ENCODE measurements around the gene NXPE4.

GRCh38 chr11:114522818-114523217 lies 72.8 kb downstream of the NXPE4 start:
- no peak for TF ChIP-seq POLR2AphosphoS5 (IDR thresholded peaks at IDR 0.05; ENCODE audit: low read depth, low read length)
- TF ChIP-seq POLR2A (IDR thresholded peaks at IDR 0.05; ENCODE audit: low read depth, low read length) = no peak
- TF ChIP-seq TAF1 (IDR thresholded peaks at IDR 0.05; ENCODE audit: borderline replicate concordance, low read depth, low read length) = no peak
